ENCODE measurements around the gene VEPH1.

GRCh38 chr3:157500232-157500631 lies 3.0 kb downstream of the VEPH1 start:
- no peak for TF ChIP-seq GATA2 (IDR thresholded peaks at IDR 0.05; ENCODE audit: low read depth, low read length)
- TF ChIP-seq GATA3 (IDR thresholded peaks at IDR 0.05; ENCODE audit: low read depth, low read length) = no peak
